ENCODE measurements around the gene MFRP. TPM values are rescaled to one million over a fixed set of nuclear protein-coding genes. Genes with fewer than 3 reads are reported as not detected.

The MFRP gene
- total RNA-seq, 2 experiments from 2014 or later: not detected

GRCh38 chr11:119341222-119342022 is 5.1 kb downstream of the MFRP start:
- peaks cover 31% of the 10 kb centered on the region for H3K4me1 Mint-ChIP-seq (ENCODE audit: low read depth)
- no peaks in the 10 kb centered on the region for H3K9me3 Mint-ChIP-seq
- no peak overlapping the region for H3K4me3 Mint-ChIP-seq
- ATAC-seq: no peak
- H3K27ac Mint-ChIP-seq: no peak overlapping the region
- no peak for DNase-seq
- ChIA-PET CTCF (interaction anchor here (0.7 to 3.2 kb wide), 10 partner anchors 11 to 164 kb away, joined by 3 to 30 read pairs (median 3); partner anchors contain the start of gene USP2), POLR2A (interaction anchor here (0.6 to 0.7 kb wide), 2 partner anchors 207 to 246 kb away, joined by 3 read pairs; no protein-coding TSS in a partner anchor)
- intact Hi-C loops (cut with micrococcal nuclease): no loop called here
- peaks cover 29% of the 10 kb centered on the region for H3K27me3 Mint-ChIP-seq
- H3K36me3 Mint-ChIP-seq (ENCODE audit: low read depth): peaks cover 16% of the 10 kb centered on the region
- no peak for TF ChIP-seq CTCF (IDR thresholded peaks at IDR 0.05)

DNA sequence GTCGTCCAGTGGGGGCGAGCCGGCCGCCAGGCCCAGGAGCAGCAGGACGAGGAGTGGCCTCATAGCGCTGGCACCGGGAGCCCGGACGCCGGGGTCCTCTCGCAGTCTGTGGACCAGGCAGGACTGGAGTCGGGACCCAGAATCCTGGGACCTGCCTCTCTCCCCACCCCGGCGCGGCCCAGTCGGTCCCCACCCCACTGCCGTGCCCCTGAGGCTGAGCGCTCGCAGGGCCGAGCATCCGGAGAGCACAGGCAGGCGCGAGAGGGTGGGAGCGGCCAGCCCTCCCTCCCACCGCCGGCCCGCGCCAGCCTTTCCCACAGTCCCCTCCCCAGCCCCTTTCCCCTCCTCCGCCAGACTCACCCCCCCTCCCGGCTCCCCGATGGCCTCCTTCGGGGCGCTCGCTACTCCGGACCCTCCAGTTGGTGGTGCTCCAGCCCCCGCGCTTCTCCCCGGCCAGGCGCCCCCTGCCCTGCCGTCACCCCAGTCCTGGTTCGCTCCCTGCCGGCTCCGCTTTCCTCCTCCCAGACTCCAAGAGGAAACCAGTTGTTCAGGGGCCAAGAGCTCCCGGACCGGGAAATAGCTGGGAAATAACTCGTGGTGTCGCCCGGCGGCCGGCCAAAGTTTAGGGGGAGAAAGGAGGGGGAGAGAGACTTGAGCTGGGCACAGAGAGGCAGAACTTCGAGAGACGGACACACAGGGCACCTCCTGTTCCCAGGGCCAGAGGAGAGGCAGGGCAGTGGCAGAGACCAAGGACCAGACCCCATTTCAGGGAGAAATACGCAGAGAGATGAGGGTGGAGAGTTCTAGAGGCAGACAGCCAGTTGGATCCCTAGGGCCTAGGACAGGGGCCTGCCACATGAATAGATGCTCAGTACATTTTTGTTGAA is 5.9 kb downstream of the MFRP start, which contains the start of gene C1QTNF5:
C1QTNF5 (minus strand) TSS at position 549 of the 887 bp plus-strand sequence; CDS start at position 63, 486 bp downstream.
- ChIA-PET POLR2A (interaction anchor here (0.6 to 0.7 kb wide), 3 partner anchors 20 to 245 kb away, joined by 3 read pairs; no protein-coding TSS in a partner anchor), CTCF (interaction anchor here (0.6 to 10.9 kb wide), 22 partner anchors 8 to 256 kb away, joined by 3 to 201 read pairs (median 3); partner anchors contain the start of genes HMBS and USP2)
- DNase-seq (no peak), ATAC-seq (no peak)
- intact Hi-C loops (cut with micrococcal nuclease): no loop called here
- H3K27me3 Mint-ChIP-seq: peaks cover 29% of the 10 kb centered on the region
- H3K4me1 Mint-ChIP-seq (ENCODE audit: low read depth): peaks cover 39% of the 10 kb centered on the region
- peaks cover 21% of the 10 kb centered on the region for H3K36me3 Mint-ChIP-seq (ENCODE audit: low read depth)
- no peak within 1 kb of the TSS for H3K27ac Mint-ChIP-seq
- H3K9me3 Mint-ChIP-seq: no peaks in the 10 kb centered on the region
- no peak within 1 kb of the TSS for H3K4me3 Mint-ChIP-seq
- no peak for TF ChIP-seq CTCF (IDR thresholded peaks at IDR 0.05)

GRCh38 chr11:119339589-119340334 is 6.7 kb downstream of the MFRP start:
- H3K4me1 Mint-ChIP-seq (ENCODE audit: low read depth): peaks cover 47% of the 10 kb centered on the region
- no peaks in the 10 kb centered on the region for H3K9me3 Mint-ChIP-seq
- H3K27me3 Mint-ChIP-seq: peaks cover 29% of the 10 kb centered on the region
- H3K27ac Mint-ChIP-seq: no peak overlapping the region
- intact Hi-C loops (cut with micrococcal nuclease): no loop called here
- ChIA-PET POLR2A (interaction anchor here (0.6 kb wide), 1 partner anchor 21 kb away, joined by 3 read pairs; no protein-coding TSS in a partner anchor), CTCF (interaction anchor here (0.7 to 10.9 kb wide), 19 partner anchors 9 to 317 kb away, joined by 3 to 201 read pairs (median 5); partner anchors contain the start of genes CBL and USP2)
- peak; percentile 94 for TF ChIP-seq CTCF (IDR thresholded peaks at IDR 0.05)
- ATAC-seq: peak; percentile 15
- DNase-seq: peak; percentile 51
- H3K4me3 Mint-ChIP-seq: peak overlapping the region; percentile 5
- peaks cover 22% of the 10 kb centered on the region for H3K36me3 Mint-ChIP-seq (ENCODE audit: low read depth)

DNA sequence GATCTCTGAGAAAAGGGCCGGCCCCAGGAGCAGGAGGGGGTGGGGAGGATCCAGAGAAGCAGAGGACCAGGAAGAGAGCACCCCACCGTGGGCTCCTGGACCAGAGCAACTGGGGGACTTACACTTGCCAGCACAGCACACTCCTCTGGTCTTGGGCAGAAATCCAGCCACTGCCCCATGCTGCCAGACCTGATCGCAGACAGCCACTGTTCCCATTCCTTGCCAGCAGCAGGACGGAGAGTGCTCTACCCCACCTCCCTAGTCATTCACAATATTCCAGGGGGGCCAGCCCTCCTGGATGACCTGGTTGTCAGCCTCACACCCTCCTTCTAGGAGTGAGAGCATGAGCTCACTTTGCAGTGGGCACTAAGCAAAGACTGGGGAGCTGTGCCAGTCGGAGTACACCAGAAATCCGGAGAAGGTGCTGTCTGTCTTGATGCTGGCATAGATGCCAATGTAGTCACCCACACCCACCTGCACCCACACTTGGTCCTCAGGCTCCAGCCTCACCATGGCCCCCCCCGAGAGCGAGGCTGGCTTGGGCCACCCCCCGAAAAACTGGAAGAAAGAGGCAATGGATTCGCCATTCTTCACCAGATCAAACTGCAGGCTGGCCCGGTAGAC is 7.4 kb downstream of the MFRP start:
- H3K4me3 Mint-ChIP-seq: peak overlapping the region; percentile 5
- H3K4me1 Mint-ChIP-seq (ENCODE audit: low read depth): peaks cover 47% of the 10 kb centered on the region
- peaks cover 24% of the 10 kb centered on the region for H3K36me3 Mint-ChIP-seq (ENCODE audit: low read depth)
- DNase-seq (no peak), ATAC-seq (no peak)
- CTCF ChIA-PET: interaction anchor here (0.6 to 10.9 kb wide), 31 partner anchors 9 to 316 kb away, joined by 3 to 201 read pairs (median 4); partner anchors contain the start of genes CBL, MCAM, MFRP and USP2
- intact Hi-C loops (cut with micrococcal nuclease): no loop called here
- peaks cover 29% of the 10 kb centered on the region for H3K27me3 Mint-ChIP-seq
- no peak overlapping the region for H3K27ac Mint-ChIP-seq
- POLR2A ChIA-PET: no interaction called here
- no peaks in the 10 kb centered on the region for H3K9me3 Mint-ChIP-seq
- TF ChIP-seq CTCF (IDR thresholded peaks at IDR 0.05): no peak

Measured in activated CD8-positive, alpha-beta T cell treated with anti-CD3 and anti-CD28 coated beads for 36 hours (primary cell).